ENCODE results near the gene ACOX3.
"Not testable (repeated sequence)": the region's sequence is repeated elsewhere in the genome, so short reads cannot be mapped to it uniquely, and the experiment has no call there.

ACOX3 gene

DNA sequence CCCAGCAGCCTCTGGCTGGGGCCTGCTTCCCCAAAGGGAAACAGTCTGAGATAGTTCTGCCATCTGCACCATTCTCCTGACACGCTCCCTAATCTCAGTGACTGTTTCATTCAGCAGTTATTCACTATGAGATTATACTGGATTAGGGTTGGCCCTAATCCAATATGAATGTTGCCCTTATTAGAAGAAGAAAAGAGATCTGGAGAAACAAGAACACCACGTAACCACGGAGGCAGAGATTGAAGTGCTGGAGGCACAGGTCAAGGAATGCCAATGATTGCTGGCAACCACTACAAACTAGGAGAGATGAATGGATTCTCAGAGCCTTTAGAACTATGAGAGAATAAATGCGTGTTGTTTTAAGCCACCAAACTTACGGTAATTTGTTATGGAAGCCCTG, 7.4 kb downstream of the ACOX3 start:
- no peak for DNase-seq

DNA sequence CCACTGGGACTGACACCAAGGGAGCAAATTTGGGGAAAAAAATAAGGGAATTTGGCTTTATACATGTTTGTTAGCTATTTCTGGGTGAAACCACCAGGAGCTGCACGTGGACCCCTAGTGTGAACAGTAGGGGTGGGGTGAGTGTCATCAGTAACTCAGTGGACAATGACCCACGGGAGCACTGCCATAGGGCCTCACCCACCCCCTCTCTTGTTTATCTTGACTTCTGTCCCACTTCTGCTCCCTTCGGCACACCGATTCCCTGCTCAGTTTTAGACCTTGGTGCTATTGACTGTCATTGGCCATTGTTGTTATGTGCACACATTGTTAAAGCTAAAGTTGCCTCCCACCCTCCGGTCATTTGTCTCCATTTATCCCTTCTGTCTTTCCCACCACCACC, 9.0 kb downstream of the ACOX3 start:
- DNase-seq, result no peak

DNA sequence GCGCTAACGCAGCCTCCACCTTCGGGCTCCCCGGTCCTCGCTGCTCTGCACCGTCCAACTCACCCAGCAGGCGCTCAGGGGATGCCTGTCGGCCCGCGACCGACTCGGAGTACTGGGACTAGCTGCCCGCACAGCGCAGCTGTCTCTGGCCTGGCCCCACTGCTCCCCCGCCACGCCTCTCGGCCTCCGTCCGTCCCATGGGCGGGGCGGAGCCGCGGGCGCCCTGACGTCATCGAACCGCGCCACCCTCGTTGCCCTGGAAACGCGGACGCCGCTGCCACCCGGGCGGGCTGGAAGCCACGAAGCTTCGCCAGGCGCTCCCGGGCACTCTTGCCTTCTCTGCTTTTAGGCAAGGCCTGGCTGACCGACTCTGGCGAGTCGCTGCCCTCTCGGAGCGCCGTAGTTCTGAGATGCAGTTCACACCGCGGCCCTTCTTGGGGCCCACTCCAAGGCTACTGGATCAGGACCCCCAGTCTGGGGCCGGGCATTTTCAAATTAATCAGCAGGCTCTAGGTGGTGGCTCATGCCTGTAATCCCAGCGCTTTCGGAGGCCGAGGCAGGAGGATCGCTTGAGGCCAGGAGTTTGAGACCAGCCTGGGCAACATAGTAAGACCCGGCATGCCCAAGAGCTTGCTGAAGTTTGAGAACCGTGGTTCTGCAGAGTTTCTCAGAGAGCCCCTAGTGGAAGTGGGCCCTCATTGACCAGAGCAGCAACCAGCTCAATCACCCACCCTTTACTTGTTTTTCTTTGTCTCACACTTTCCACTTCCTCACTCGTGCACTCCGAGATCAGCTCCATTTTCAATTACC, 12.0 kb downstream of the ACOX3 start:
- peak; percentile 88 for DNase-seq

DNA sequence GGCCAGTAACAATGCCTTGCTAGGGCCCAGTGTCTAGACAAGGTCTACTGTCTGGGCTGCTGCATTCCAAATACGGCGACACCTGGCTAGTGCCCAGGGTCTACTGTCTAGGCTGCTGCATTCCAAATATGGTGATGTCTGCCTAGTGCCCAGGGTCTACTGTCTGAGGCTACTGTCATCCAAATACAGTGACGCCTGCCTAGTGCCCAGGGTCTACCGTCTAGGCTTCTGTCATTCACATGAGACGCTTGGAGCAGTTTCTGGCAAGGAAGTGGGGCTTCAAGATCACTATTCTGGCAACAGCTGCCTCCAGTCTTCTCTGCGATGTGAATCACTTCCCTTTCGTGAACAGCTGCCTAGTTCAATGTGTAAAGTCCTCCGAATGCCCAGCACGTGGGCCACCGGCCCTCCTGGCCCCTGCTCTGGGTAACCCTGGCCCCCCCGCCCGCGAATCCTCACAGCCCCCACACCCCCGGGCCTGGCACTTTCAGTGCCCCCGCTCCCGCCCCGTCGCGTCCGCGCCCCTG, 12.7 kb downstream of the ACOX3 start:
- DNase-seq, result peak; percentile 47

DNA sequence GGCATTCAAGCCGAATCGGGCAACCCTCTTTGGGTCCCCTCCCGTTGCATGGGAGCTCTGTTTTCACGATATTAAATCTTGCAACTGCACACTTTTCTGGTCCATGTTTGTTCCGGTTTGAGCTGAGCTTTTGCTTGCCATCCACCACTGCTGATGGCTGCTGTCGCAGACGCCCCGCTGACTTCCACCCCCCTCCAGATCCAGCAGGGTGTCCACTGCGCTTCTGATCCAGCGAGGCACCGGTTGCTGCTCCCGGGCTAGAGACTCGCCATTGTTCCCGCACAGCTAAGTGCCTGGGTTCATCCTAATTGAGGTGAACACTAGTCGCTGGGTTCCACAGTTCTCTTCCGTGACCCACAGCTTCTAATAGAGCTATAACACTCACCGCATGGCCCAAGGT, 13.3 kb downstream of the ACOX3 start:
- DNase-seq, result no peak

DNA sequence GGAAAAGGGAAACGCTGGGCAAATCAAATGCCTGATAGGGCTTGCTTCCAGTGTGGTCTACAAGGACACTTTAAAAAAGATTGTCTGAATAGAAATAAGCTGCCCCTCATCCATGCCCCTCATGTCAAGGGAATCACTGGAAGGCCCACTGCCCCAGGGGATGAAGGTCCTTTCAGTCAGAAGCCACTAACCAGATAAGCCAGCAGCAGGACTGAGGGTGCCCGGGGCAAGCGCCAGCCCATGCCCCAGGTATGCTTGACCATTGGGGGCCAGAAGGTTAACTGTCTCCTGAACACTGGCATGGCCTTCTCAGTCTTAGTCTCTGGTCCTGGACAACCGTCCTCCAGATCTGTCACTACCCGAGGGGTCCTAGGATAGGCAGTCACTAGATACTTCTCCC, 17.7 kb downstream of the ACOX3 start:
- no peak for DNase-seq

DNA sequence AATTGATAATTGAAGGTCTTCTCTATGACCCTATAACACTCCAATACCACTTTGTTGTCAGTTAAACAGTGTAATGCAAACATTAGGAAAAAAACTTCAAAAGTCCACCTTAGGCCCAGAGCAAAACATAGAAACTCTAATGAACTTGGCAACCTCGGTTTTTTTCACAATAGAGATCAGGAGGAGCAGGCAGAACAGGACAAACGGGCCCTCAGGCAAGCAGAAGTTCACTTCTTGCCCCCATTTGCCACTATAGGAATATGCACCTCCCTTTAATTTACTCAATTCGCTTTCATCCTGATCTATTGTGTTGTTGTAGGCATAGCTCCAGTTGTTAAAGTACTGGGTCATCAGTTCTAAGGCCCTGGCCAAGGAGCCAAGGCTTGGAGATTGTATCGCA, 18.2 kb downstream of the ACOX3 start:
- no peak for DNase-seq

DNA sequence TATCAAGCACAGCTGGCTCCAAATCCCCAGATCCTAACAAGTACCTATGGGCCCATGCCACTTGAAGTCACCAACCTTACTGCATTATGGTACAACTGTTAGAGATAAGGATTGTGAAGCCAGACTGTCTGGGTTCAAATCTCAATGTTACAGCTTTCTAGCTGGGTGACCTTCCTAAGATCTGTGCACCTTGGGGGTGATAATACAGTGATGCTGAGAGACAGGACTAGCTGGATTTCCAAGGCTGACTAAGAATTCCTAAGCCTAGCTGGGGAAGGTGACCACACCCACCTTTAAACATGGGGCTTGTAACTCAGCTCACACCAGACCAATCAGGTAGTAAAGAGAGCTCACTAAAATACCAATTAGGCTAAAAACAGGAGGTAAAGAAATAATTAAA, 20.4 kb downstream of the ACOX3 start:
- DNase-seq, result not testable (repeated sequence)

DNA sequence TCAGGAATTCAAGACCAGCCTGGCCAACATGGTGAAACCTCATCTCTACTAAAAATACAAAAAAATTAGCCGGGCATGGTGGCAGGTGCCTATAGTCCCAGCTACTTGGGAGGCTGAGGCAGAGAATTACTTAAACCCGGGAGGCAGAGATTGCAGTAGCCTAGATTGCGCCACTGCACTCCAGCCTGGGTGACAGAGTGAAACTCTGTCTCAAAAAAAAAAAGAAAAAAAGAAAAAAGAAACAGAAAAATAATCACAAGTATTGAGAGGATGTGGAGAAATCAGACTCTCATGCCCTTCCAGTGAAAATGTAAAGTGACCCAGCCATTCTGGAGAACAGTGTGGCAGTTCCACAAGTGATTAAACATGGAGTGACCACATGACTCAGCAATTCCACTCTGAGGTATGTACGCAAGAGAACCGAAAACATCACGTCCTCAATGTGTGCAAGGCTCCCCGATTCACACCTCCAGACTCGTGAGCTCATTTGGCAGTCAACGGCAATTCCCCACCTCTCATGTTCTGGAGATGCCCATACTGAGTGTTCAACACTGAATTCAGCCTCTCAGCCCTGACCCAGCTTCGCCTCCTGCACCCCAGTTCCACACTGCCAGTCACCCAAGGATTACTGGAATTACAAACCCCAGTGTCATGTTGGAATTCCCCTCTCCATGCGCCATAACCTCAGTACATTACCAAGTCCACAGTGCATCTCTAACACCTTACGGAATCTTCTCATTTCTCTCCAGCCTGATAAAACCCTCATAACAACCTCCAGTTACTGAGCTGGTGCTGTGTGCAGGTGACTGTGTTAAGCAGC, 21.1 kb downstream of the ACOX3 start:
- no peak for DNase-seq

DNA sequence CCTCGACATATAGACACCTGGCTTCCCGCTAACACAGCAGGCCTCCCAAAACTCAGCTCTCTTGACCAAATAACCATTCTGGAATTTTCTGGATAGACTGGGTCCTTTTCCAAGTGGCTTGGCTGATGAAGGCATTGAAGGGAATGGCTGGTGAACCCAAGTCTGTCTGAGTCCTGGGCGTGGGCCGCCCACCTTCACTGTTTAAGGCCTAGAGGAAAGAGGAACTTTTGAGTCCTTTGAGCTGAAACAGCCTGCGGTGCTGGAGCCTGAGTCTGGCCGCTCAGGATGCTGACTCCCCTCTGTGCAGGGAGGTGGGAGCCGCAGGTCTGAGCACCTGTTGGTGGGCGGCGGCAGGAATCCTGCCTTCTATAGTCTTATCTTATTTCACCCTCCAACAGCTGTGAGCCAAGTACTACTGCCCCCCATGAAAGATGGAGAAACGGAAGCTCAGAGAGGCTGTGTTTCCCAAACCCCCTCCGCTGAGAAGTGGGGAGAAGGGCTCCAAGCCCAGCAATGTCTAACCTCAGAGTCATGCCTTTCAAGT, 23.4 kb downstream of the ACOX3 start:
- no peak for DNase-seq

DNA sequence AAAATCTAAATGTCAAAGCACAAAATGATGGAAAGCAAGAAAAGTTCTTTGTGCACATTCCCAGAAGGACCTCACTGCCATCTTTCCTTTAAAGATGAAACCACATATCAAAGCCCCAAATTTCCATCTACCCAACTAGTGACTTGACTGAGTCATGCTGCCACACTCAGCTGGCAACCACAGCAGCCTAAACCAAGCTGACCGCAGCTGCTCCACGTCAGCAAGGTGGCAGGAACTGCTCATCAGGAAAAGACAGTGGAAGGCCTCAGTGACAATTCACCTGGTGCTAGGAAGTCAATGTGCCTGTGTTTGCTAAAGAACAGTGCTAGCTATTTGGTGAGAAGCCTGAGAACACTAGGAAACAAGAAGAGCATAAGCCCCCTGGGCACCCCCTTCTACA, 26.1 kb downstream of the ACOX3 start:
- no peak for DNase-seq

DNA sequence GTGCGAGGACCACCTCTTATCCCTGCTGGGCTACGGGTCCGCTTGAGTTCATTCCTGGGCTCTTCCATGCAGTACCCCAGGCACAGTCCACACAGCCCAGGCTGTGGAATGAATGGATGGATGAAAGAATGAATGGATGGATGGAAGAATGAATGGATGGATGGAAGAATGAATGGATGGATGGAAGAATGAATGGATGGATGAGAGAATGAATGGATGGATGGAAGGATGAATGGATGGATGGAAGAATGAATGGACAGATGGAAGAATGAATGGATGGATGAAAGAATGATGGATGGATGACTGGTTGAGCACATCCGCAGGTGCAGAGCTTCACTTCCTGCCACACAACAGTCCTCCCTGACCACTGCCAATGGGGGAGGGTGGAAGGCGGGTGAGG, 28.2 kb downstream of the ACOX3 start:
- DNase-seq, result no peak

DNA sequence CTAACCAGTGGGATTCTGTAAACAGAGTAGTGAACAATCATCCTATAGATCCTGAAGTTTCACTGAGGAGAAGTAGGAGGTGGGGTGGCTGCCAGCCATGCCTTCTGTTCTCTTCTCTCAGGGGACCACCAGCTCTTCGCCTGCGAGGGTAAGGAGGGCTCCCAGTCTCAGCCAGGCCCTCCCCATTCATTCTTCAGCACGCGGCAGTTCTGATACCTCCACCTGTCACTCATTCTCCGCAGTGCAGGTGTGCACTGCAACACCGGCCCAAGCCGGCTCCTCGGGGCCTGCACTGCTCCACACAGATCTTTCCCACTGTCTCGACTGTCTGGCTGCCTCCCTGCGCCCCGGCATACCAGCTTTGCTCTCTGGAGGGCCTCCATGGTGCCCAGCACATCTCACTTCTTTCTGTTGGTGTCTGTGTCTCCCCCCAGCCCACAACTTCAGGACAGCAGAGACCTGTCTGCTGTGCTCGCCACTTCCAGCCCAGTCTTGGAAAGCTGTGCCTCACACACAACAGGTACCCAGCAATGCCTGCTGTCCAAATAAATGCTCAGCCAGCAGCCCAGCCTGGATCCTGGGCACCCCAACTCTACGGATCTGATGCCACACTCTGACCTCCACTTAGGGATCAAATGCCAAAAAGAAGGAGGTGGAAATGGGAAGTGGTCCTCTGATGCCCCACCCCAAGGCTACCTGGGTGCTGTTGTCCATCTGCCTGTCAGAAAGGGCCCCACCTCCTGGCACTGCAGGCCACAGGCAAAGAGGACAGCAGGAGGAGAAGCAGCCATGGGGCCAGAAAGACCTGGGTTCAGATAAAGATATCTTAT, 29.0 kb downstream of the ACOX3 start:
- DNase-seq, result no peak

DNA sequence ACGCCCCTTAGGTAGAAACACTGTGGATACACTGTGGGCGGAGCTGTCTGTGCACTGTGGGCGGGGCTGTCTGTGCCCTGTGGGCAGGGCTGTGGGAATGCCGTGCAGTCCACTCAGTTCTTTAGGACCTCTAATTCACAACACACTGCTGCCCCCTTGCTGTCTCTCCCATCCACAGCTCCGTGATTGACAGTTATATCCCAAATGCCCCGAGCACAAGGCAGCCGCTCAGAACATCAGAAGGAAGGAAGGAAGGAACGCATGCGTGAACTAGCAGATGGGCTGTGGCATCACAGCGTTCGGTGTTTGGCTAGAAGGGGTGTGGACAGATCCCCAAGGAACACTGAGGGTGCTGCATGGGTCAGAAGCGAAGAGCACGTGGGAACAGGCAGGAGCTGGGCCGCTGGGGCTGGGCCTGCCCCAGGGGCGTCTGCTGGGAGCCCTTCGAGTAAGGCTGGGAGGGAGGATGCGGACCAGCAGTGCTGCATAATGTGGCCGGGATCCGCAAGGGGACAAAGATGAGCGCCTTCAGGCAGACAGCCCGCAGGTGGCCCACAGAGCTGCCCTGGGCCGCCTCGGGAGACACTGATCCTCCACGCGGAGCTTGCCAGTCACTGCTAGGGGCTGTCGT, 29.8 kb downstream of the ACOX3 start:
- peak; percentile 75 for DNase-seq

DNA sequence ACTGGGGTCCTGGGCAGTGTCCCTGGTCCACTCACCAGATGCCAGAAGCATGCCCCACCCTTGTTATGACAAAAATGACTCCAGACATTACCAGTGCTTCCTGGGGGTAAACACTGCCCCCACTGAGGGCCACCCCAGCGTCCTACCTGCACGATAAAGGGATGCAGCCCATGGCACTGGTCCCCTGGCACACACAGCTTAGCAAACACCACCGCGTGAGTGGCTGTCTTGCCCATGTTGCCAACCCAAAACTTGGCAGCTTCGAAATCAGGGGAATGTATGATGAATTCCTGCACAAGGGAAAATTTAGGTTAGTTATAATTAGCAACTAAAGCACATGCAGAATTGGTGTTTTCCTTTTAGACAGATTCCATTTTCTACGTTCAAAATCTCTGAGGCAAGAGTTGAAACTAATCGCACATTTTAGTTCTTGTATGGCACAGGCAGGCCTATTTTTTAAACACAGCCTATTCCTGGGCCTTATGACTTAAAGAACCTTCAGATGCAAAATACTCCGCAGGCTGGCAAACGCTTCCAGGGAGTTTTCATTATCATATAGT, 30.4 kb downstream of the ACOX3 start:
- DNase-seq, result no peak

DNA sequence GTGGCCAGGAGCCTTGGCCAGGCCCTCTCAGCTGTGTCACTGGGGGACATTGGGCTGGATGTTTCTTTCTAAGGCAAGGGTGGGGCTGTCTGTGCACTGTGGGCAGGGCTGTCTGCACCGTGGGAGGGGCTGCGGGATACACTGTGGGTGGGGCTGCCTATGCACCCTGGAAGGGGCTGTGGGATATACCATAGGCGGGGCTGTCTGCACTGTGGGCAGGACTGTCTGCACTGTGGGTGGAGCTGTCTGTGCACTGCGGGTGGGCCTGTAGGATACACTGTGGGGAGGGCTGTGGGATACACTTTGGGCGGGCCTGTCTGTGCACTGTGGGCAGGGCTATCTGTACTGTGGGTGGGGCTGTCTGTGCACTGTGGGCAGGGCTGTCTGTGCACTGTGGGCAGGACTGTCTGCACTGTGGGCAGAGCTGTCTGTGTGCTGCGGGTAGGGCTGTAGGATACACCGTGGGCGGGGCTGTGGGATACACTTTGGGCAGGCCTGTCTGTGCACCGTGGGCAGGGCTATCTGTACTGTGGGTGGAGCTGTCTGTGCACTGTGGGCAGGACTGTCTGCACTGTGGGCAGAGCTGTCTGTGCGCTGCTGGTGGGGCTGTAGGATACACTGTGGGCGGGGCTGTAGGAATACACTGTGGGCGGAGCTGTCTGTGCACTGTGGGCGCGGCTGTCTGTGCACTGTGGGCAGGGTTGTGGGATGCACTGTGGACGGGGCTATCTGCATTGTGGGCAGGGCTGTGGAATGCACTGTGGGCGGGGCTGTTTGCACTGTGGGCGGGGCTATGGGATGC, 31.1 kb downstream of the ACOX3 start:
- DNase-seq, result peak; percentile 78

DNA sequence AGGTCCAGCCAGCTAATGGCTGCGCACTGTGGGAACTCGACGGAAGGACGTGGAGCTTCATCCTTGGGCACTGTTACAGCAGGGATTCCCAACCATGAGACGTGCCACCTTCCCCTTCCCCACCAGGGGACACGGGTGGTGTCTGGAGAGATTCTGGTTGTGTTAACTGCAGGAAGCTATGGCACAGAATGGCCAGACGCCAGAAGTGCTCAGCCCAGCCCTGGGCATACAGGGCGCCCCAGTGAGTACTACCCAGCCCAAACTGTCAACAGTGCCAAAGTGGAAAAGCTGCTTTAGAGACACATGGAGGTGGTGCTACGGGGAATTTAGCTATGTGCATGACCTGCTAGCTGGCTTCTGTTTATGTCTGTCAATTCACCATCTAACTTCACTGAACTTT, 32.8 kb downstream of the ACOX3 start:
- DNase-seq, result no peak

DNA sequence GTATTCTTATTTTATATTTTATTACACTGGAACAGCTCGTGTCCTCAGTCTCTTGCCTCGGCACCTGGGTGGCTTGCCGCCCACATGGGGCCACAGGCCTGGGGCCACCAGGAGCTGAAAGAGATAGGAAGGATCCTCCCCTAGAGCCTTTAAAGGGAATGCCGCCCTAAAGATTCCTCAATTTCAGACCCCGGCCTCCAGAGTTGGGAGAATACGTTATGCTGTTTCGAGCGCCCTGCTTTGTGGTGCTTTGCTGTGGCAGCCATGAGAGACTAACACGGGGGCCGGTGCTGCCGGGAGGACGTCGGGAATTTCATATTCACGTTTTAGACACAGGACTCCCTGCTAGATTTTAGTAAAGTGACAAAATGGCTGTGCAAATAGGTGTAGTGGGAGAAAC, 33.2 kb downstream of the ACOX3 start:
- DNase-seq, result no peak

DNA sequence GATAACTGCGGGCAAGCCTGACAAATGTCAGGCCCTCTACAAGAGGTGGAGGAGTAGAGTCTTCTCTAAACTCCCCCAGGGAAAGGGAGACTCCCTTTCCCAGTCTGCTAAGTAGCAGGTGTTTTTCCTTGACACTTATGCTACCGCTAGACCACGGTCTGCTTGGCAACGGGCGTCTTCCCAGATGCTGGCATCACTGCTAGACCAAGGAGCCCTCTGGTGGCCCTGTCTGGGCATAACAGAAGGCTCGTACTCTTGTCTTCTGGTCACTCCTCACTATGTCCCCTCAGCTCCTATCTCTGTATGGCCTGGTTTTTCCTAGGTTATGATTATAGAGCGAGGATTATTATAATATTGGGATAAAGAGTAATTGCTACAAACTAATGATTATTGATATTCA, 33.6 kb downstream of the ACOX3 start:
- DNase-seq, result peak; percentile 22

DNA sequence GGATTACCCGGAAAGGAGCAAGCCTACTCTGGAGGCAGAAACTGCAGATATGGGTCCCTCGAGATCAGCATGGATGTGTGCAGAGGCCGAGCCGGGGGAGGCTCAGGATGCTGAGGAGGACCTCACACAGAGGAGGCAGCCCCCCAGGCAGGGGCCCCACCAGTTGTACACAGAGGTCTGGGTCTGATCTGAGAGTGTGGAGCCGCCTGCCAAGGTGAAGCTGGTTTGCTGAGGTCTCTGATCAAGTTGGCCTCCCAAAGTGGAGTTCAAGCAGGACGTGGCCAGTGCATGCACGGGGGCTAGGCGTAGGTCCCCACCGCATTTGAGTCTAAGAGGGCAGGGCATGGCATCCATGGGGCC, 35.0 kb downstream of the ACOX3 start:
- no peak for DNase-seq

Data from fibroblast of skin of scalp (primary cell).